ENCODE results near the gene SLC2A6.

DNA sequence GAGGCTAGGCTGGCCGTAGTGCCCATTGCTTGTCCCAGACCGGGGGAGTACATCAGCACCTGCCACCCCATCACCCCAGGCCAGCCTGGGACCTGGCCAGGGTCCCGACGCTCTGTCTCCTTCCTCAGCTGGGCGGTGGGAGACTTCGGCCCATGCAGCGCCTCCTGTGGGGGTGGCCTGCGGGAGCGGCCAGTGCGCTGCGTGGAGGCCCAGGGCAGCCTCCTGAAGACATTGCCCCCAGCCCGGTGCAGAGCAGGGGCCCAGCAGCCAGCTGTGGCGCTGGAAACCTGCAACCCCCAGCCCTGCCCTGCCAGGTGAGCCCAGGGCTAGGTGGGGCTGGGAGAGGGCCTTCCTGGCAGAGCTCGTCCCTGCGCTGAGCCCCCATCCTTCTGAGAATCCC lies 35.7 kb downstream of the SLC2A6 start:
- TF ChIP-seq POLR2A (IDR thresholded peaks at IDR 0.05), result no peak
- TF ChIP-seq, protein P1, sequence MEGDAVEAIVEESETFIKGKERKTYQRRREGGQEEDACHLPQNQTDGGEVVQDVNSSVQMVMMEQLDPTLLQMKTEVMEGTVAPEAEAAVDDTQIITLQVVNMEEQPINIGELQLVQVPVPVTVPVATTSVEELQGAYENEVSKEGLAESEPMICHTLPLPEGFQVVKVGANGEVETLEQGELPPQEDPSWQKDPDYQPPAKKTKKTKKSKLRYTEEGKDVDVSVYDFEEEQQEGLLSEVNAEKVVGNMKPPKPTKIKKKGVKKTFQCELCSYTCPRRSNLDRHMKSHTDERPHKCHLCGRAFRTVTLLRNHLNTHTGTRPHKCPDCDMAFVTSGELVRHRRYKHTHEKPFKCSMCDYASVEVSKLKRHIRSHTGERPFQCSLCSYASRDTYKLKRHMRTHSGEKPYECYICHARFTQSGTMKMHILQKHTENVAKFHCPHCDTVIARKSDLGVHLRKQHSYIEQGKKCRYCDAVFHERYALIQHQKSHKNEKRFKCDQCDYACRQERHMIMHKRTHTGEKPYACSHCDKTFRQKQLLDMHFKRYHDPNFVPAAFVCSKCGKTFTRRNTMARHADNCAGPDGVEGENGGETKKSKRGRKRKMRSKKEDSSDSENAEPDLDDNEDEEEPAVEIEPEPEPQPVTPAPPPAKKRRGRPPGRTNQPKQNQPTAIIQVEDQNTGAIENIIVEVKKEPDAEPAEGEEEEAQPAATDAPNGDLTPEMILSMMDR (IDR thresholded peaks at IDR 0.05), result no peak
